Retinal pigment epithelial cell (primary cell): ENCODE measurements around the gene CORO1C.
A peak's percentile ranks its signal among the peaks of the same experiment; 100 is the strongest.

Source experiments
- DNase-seq: peaks from one replicate; pipeline ENCODE4 v3.0.0-alpha.2; 2010; ENCODE audit warnings: low read depth
- H3K4me3 ChIP-seq: 2 replicates; pipeline ENCODE4 v1.5.1; 2011; ENCODE audit warnings: mild to moderate bottlenecking, low read length, control low read depth, moderate library complexity
- TF ChIP-seq, protein P1 (sequence below): conservative IDR thresholded peaks from 2 replicates; pipeline ENCODE4 v1.5.1; 2011; ENCODE audit warnings: low read depth, low read length, control low read depth, inconsistent platforms

The CORO1C gene

DNA sequence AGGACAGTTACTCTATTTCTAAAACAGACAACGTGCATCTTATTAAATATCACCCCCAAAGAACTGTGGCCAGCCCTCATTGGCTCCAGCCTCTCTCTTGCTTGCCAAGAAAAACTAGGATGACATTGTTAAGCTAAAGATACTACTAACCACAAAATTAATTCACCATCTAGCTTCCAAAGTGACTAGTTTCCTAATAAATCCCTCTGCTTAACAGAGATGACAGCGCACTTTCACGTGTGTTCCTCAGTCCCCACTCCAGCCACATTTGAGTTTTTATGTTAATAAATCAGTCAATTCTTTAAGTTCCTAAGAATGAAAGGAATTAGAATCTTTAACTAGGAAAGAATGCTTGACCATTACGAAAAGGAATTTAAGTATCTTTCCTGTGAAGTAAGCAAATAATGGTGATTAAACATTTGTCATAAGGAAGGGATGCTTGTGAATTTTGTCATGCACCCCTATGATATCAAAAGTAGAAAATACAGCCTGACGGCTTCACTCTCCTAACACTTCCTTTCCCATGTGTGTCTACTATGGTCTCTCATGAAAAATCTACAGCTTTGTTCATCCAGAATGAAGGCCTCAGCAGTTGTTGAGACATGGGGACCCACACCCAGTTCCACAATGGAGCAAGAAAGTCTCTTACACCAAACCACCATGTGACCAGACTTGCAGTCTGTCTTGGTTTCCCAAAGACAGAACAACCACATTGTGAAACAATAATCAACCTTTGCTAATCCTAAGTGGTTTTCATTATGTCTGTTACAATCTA, 8.1 kb downstream of the CORO1C start:
- TF ChIP-seq, protein P1, sequence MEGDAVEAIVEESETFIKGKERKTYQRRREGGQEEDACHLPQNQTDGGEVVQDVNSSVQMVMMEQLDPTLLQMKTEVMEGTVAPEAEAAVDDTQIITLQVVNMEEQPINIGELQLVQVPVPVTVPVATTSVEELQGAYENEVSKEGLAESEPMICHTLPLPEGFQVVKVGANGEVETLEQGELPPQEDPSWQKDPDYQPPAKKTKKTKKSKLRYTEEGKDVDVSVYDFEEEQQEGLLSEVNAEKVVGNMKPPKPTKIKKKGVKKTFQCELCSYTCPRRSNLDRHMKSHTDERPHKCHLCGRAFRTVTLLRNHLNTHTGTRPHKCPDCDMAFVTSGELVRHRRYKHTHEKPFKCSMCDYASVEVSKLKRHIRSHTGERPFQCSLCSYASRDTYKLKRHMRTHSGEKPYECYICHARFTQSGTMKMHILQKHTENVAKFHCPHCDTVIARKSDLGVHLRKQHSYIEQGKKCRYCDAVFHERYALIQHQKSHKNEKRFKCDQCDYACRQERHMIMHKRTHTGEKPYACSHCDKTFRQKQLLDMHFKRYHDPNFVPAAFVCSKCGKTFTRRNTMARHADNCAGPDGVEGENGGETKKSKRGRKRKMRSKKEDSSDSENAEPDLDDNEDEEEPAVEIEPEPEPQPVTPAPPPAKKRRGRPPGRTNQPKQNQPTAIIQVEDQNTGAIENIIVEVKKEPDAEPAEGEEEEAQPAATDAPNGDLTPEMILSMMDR, result no peak
- no peak overlapping the region for H3K4me3 ChIP-seq
- DNase-seq, result peak; percentile 39

DNA sequence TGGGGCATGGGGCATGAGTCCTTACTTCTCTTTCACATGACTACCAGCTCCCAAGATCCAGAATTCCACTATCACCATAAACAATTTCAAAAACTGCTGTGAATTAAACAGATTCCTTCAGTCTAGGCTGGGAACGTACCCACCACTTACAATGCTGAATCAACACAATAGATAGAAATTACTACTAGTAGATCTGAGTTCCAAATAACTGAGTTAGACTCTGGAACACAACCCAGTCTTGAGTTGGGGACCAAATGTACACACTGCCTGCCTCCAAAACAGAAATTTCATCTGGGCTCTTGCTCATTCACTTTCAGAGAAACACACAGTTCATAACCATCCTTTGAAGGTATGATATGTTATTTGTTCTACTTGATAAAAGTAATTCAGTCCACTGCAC, 8.9 kb downstream of the CORO1C start:
- no peak overlapping the region for H3K4me3 ChIP-seq
- TF ChIP-seq, protein P1, result no peak
- DNase-seq, result no peak

DNA sequence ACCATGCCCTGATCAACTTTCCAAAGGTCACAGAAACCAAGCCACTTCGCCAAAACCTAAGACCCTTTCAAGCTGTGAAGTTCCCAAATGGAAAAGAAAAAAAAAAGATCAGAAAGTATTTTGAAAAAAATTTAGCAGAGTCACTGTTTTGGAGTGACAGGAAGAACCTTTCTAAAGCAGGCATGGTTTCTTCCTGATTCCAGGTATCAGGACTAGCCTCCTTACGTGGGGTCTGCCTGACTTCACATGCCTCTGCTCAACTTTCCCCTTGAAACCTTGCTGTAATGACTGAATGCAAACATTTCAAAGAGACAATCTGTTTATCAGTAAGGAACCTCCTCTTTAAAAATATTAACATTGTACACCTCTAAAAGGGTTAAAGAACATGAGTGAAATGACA, 9.5 kb downstream of the CORO1C start:
- no peak overlapping the region for H3K4me3 ChIP-seq
- TF ChIP-seq, protein P1, result no peak
- no peak for DNase-seq

DNA sequence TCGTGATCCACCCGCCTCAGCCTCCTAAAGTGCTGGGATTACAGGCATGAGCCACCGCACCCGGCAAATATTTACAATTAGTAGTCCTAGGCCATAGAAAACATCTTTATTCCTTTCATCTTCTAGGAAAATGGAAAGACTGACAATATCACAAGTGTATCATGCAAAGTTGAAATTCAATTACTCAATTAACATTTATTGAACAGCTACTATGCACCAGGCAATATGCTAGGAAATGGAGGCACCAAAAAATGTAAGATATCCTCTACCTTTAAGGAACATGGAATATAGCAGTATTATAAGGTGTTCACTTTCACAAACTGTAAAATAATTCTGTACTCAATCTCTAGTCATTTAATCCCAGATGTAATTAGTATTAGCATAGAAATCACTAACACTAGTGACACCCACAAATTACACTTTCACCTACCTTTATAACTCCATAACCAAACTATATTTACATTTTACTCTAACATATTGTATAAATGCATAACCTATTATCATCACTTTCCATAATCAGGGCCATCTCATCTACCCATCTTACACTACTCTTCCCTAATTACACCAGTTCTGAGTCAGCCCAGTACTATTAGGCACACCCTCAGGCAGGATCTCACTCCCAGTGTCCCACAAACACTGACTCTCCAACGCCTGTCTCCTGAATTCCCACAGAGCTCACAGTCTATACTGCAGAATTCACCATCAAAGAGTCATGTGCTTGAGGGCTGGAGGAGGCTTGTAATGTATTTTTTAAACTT, 10.4 kb downstream of the CORO1C start:
- DNase-seq, result no peak
- no peak overlapping the region for H3K4me3 ChIP-seq
- TF ChIP-seq, protein P1, result no peak

DNA sequence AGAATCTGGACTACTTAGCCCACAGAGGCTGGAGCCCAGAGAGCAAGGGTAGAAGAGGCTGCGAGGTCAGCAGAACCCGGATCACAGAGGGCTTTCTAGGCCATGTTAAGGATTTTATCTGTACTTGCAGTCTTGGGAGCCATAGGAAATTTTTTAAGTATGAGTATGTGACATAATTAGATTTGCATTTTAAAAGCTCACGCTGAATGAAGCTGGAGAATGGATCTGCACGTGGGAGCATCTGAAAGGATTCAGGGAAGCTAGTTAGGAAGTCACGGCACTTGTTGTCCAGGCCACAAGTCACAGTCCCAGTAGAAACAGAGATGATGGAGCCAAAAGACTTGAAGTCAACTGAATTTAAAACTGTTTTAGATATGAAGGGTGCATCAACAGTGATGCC, 14.1 kb downstream of the CORO1C start:
- no peak overlapping the region for H3K4me3 ChIP-seq
- TF ChIP-seq, protein P1, result no peak
- no peak for DNase-seq

DNA sequence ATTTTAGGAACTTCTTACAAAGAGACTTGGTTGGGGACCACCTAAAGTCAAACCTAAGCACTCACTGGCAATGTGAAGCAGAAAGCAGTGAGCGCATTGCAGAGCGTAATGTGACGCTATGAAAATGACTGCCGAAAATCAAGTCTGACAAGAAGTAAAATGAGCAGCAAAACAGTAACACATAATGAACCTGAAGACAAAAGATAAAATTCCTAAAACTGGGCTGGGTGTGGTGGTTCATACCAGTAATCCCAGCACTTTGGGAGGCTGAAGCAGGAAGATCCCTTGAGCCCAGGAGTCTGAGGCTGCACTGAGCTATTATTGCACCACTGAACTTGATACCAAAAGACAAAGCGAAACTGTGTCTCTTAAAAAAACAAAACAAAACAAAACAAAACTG, 16.5 kb downstream of the CORO1C start:
- TF ChIP-seq, protein P1, result no peak
- no peak overlapping the region for H3K4me3 ChIP-seq
- DNase-seq, result no peak

DNA sequence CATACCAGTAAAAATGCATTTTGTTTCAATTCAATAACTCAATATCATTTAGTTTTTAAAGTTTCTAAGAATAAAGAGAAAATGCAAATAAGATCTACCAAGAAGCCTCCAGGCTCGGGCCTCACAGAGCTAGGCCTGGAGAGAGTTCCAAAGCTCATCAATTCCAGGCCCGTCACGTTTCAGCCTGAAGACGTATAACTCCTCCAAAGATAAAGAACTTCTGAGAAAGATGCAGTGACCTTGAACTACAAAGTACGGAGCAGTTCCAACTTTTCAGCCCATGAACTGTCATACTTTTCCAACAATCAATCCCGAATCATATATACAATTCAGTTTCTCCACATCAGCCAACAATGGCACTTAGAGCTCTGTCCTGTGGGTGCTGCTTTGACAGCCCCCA, 17.8 kb downstream of the CORO1C start:
- no peak for DNase-seq
- TF ChIP-seq, protein P1, result no peak
- no peak overlapping the region for H3K4me3 ChIP-seq
